Activated CD8-positive, alpha-beta memory T cell treated with anti-CD3 and anti-CD28 coated beads for 36 hours (primary cell): ENCODE results near the gene SCUBE1. TPM values are rescaled to one million over a fixed set of nuclear protein-coding genes. Genes with fewer than 3 reads are reported as not detected.
"Not testable (repeated sequence)": the region's sequence is repeated elsewhere in the genome, so short reads cannot be mapped to it uniquely, and the experiment has no call there.

Experiments used
- CTCF ChIA-PET: fragments of 350-600 bp; sonication (Branson Sonifier 250); formaldehyde crosslinking; loops from one replicate; lab custom pipeline; 2021; ENCODE audit warnings: antibody characterized with exemption; lab: Charles Lee
- POLR2A ChIA-PET: fragments of 350-600 bp; sonication (Branson Sonifier 250); formaldehyde crosslinking; loops from one replicate; lab custom pipeline; 2021; ENCODE audit warnings: antibody characterized with exemption; lab: Charles Lee
- total RNA-seq, 2 experiments: library from RNA; stranded (reverse); gene quantifications; one replicate each; pipeline ENCODE4 v1.2.3, GENCODE V29; 2021

The SCUBE1 gene
- total RNA-seq, 2 experiments from 2014 or later = 0.08 to 0.31 TPM

DNA sequence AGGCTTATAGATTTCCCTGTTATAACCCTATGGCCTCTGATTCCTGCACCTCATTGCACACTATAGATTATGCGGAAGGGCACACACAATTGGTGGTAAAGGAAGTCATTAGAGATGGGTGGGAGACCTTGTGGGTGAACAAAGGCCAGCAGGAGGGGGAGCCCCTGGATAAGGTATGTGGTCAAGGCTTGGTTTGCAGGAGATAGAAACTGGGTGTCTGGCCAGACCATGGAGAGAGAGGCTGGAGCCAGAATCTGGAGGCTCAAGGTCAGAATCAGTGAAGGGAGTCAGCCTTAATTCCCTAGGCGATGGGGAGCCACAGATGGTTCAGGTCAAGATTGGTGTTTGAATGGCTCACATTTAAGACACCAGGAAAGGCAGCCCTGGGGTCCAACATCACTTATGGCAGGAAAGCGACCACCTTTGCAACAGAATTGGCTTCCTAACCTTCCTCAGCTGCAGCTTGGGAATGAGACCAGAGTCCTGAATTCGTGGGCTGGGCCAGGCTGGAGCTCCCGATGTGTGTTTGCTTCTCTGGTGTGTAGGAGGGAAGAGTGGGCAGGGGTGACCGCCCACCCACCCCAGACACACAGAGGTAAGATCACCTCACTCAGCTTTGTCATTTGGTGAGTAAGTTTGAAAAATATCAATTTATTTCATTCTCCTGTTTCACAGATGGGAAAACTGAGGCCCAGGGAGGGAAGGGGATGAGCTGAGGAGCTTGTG, 22.7 kb upstream of the SCUBE1 start:
- POLR2A ChIA-PET = no interaction called here
- CTCF ChIA-PET = interaction anchor here (0.5 kb wide), 1 partner anchor 9 kb away, joined by 3 read pairs; no protein-coding TSS in a partner anchor

DNA sequence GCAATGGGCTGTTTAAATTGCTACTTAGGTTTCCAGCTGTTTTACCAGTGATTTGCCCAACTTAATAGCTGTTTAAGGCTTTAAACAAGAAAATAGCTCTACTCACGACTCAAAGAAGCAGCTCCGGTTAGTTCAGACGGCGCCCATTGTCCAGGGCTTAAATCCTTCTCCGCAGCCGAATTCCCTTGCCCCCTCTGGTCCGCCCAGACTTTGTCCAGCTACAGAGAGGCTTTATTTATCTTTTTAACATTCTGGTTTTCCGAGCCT, 20.9 kb upstream of the SCUBE1 start:
- ChIA-PET POLR2A (no interaction called here), CTCF (no interaction called here)

DNA sequence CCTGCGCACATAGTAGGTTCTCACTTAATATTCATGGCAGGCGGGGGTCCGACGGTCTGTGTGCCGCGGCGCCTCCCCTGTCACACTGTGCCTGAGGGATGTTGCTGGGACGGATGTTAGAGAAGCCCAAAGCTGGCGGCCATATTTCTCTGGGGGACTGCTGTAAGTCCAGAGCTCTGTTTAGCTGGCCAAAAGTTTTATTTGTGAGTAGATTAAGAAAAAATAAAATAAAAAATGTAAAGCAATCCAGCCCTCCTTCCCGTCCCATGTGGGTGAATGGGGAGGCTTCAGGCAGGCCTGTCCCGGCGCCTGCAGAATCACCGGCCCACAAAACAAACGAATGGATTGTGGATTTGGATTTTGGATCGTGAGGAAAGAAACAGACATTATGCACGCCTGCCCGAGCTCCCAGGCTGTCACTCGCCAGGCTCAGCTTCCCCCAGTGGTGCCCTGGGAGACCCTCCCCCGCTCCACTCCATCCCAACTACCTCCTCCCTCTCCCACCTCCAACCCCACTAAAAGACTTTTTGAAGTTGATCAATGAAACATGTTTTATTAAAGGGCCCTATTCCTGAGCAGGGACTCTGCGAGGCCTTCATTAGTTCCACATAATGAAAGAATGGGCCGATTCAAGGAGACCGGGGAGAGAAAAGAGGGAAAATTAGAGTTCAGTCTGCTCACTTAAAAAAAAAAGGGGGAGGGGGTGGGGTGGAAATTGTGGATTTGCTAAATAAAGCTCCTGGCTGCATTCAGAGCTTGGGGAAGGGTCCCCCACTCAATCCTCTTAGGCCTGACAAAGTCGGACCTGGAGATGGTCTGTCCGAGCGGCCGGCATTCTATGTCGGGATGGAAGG, 20.4 kb upstream of the SCUBE1 start:
- ChIA-PET CTCF (no interaction called here), POLR2A (no interaction called here)

- CTCF ChIA-PET = no interaction called here
- POLR2A ChIA-PET = no interaction called here
Observed at GRCh38 chr22:43360576-43360975, 17.4 kb upstream of the SCUBE1 start.

DNA sequence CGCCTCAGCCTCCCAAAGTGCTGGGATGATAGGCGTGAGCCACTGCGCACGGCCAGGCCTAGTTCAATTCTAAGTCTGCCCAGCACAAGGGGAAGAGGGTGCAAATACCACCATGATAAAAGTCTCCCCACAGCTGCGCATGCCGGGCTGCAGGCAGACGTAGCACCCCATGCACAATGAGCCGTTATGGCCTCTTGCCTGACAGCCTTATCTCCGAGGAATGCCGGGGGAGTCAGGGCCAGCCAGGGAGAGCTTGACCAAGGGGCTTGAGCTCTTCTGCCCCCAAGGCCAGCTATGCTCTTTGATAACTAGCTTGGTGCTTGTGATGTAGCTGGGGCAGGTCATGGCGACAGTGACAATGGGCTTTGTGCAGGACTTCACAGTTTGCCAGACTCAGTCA, 13.7 kb upstream of the SCUBE1 start:
- ChIA-PET CTCF (interaction anchor here (0.7 kb wide), 1 partner anchor 10 kb away, joined by 3 read pairs; no protein-coding TSS in a partner anchor), POLR2A (no interaction called here)

DNA sequence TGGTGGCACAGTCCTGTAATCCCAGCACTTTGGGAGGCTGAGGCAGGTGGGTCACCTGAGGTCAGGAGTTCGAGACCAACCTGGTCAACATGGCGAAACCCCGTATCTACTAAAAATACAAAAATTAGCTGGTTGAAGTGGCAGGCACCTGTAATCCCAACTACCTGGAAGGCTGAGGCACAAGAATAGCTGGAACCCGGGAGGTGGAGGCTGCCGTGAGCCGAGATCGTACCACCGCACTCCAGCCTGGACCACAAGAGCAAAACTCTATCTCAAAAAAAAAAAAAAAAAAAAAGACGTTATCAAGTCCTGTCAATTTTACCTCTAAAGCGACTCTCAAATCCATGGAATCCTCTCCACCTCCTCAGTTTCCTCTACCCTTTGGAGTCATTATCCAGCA, 12.5 kb upstream of the SCUBE1 start:
- POLR2A ChIA-PET, CTCF ChIA-PET: not testable (repeated sequence)

GRCh38 chr22:43351966-43352345, 8.8 kb upstream of the SCUBE1 start:
- CTCF ChIA-PET = interaction anchor here (2.2 kb wide), 1 partner anchor 120 kb away, joined by 7 read pairs; no protein-coding TSS in a partner anchor
- POLR2A ChIA-PET = no interaction called here

- ChIA-PET CTCF (interaction anchor here (0.7 to 1.4 kb wide), 3 partner anchors 9 to 75 kb away, joined by 3 to 4 read pairs (median 3); no protein-coding TSS in a partner anchor), POLR2A (no interaction called here)
Observed at GRCh38 chr22:43349636-43350035, 6.5 kb upstream of the SCUBE1 start.

- ChIA-PET POLR2A (no interaction called here), CTCF (interaction anchor here (0.6 to 5.3 kb wide), 28 partner anchors 9 to 140 kb away, joined by 3 to 41 read pairs (median 5); no protein-coding TSS in a partner anchor)
Observed at GRCh38 chr22:43346521-43346929, 3.4 kb upstream of the SCUBE1 start.

- CTCF ChIA-PET = interaction anchor here (0.9 to 5.3 kb wide), 23 partner anchors 9 to 139 kb away, joined by 3 to 41 read pairs (median 5); no protein-coding TSS in a partner anchor
Observed at GRCh38 chr22:43345761-43346301, 2.7 kb upstream of the SCUBE1 start.

DNA sequence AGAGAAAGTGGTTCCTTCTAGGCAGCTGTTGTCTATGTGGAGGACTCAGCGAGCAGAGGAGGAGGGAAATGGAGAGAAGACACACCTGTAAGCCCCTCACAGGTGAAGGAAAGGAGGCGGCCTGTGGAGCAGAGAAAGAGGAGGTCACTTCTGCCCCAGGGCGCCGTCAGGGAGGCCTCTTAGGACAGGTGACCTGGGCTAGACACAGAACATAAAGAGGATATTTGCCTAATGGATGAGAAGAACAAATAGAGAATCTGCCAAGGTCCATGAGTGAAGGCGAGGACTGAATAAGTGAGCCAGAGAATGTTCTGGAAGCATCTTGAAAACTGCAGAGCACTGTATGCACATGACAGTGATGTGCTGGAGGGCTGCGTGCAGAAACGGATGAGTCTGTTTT, 2.2 kb upstream of the SCUBE1 start:
- ChIA-PET CTCF (interaction anchor here (0.9 to 5.3 kb wide), 11 partner anchors 8 to 114 kb away, joined by 3 to 41 read pairs (median 6); no protein-coding TSS in a partner anchor), POLR2A (no interaction called here)

More at GRCh38 chr22:43345761-43346301, 2.7 kb upstream of the SCUBE1 start:
- POLR2A ChIA-PET = no interaction called here

DNA sequence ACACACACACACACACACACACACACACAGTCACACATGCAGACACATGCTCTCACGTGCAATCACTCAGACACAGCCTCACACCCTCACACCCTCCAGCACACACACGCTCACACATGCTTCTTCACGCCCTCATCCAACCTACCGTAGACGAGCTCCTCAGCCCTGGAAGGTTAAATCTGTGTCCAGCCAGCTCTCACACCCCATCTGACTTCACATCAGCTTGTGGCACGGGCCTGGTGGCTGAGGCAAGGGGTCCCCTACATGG, 1.3 kb upstream of the SCUBE1 start:
- ChIA-PET CTCF (interaction anchor here (0.7 to 5.3 kb wide), 2 partner anchors 40 to 113 kb away, joined by 3 to 41 read pairs; no protein-coding TSS in a partner anchor), POLR2A (no interaction called here)

- CTCF ChIA-PET = interaction anchor here (0.7 to 5.3 kb wide), 2 partner anchors 39 to 113 kb away, joined by 3 to 41 read pairs; no protein-coding TSS in a partner anchor
- POLR2A ChIA-PET = no interaction called here
Observed at GRCh38 chr22:43343670-43344519, 723 bp upstream of the SCUBE1 start.

GRCh38 chr22:43342347-43343261, 568 bp downstream of the SCUBE1 start:
- POLR2A ChIA-PET = no interaction called here
- CTCF ChIA-PET = interaction anchor here (5.3 kb wide), 1 partner anchor 111 kb away, joined by 41 read pairs; no protein-coding TSS in a partner anchor

DNA sequence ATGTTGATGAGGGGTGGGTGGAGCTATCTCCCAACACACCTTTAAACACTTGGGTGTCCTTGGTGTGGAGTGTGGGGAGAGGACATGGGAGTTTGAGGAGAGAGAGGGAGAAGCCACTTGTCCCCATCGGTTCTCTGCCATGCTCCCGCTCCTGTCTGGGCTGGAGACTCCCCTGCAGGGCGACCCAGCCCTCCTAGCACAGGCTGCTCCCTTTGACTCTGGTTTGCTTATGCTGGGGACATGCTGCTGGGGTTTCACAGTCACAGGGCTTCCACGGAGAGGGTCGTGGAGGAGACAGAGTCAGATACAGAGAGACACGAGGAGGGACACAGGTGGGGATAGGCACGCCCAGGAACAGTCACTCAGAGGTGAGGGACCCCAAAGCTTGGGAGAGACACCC, 1.6 kb downstream of the SCUBE1 start:
- ChIA-PET CTCF (no interaction called here), POLR2A (no interaction called here)

GRCh38 chr22:43338766-43339345, 4.3 kb downstream of the SCUBE1 start:
- ChIA-PET CTCF (no interaction called here), POLR2A (no interaction called here)

- ChIA-PET CTCF (interaction anchor here (0.6 to 1.5 kb wide), 3 partner anchors 8 to 250 kb away, joined by 3 to 6 read pairs (median 4); no protein-coding TSS in a partner anchor), POLR2A (no interaction called here)
Observed at GRCh38 chr22:43337946-43338345, 5.2 kb downstream of the SCUBE1 start.

DNA sequence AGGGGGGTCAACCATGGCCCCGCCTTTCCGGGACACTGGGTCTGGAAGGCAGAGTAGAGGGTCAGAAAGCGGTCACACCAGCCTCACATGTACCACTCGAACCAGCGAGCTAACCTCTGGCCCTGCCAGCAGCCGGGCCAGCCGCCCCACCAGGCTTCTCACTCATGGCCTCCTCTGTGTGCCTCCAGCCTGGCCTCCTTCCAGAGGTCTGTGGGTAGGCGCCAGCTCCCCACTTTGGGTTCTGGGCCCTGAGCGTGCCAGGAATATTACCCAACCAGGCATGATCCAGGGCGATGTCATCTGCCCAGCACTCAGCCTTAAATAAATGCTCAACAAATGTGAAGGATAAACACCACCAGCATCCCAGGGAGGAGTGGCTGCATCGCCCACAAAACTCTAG, 5.8 kb downstream of the SCUBE1 start:
- CTCF ChIA-PET = interaction anchor here (1.5 kb wide), 2 partner anchors 8 to 10 kb away, joined by 3 to 6 read pairs; no protein-coding TSS in a partner anchor
- POLR2A ChIA-PET = no interaction called here
